HEK293T (cell line): Measurements from ENCODE around the gene RBBP8.

Source experiments
- ELF4 ChIP-seq: fragments of 450-650 bp; IDR thresholded peaks from 2 replicates; pipeline ENCODE4 v1.6.1; 2017; ENCODE audit warnings: antibody characterized with exemption
- FOXK2 ChIP-seq: fragments of 450-650 bp; IDR thresholded peaks from 2 replicates; pipeline ENCODE4 v1.6.1; 2016; ENCODE audit warnings: mild to moderate bottlenecking
- FOXM1 ChIP-seq: fragments of 450-650 bp; IDR thresholded peaks from 2 replicates; pipeline ENCODE4 v1.6.1; 2017; ENCODE audit warnings: mild to moderate bottlenecking, borderline replicate concordance
- HDGF ChIP-seq: fragments of 450-650 bp; IDR thresholded peaks from 2 replicates; pipeline ENCODE4 v1.6.1; 2017; ENCODE audit warnings: antibody characterized with exemption, borderline replicate concordance
- L3MBTL2 ChIP-seq: fragments of 450-650 bp; conservative IDR thresholded peaks from 2 replicates; pipeline ENCODE4 v1.6.1; 2016; ENCODE audit warnings: mild to moderate bottlenecking
- LEF1 ChIP-seq: fragments of 450-650 bp; IDR thresholded peaks from 2 replicates; pipeline ENCODE4 v1.6.1; 2017; ENCODE audit warnings: mild to moderate bottlenecking, borderline replicate concordance
- NFRKB ChIP-seq: fragments of 450-650 bp; IDR thresholded peaks from 2 replicates; pipeline ENCODE4 v1.6.1; 2016; ENCODE audit warnings: mild to moderate bottlenecking, moderate library complexity
- PKNOX1 ChIP-seq: fragments of 450-650 bp; IDR thresholded peaks from 2 replicates; pipeline ENCODE4 v1.6.1; 2016
- SP1 ChIP-seq: fragments of 450-650 bp; IDR thresholded peaks from 2 replicates; pipeline ENCODE4 v1.6.1; 2017
- SUZ12 ChIP-seq: fragments of 450-650 bp; IDR thresholded peaks from 2 replicates; pipeline ENCODE4 v1.6.1; 2016; ENCODE audit warnings: mild to moderate bottlenecking

- TF ChIP-seq L3MBTL2 (no peak), HDGF (no peak), FOXK2 (no peak), FOXM1 (no peak), NFRKB (no peak), SUZ12 (no peak), ELF4 (no peak), LEF1 (no peak), SP1 (no peak), PKNOX1 (no peak)
Measured at GRCh38 chr18:23049698-23050373, 116.7 kb downstream of the RBBP8 start.
